Stimulated activated CD8-positive, alpha-beta memory T cell treated with anti-CD3 and anti-CD28 coated beads, Interleukin-4, amount 100 ng/mL, for 1 hour (primary cell): Measurements from ENCODE around the gene KRTCAP2.
A peak's percentile ranks its signal among the peaks of the same experiment; 100 is the strongest.

Experiments used
- DNase-seq, 2 donors: peaks; one replicate each; pipeline ENCODE4 v3.0.0-alpha.2; 2020; ENCODE audit warnings: low read depth in 2 of 2, low spot score in 1 of 2

KRTCAP2 gene

GRCh38 chr1:155184835-155185782, 12.0 kb upstream of the KRTCAP2 start:
- DNase-seq = no peak

GRCh38 chr1:155184351-155184811, 11.3 kb upstream of the KRTCAP2 start:
- DNase-seq = no peak

DNA sequence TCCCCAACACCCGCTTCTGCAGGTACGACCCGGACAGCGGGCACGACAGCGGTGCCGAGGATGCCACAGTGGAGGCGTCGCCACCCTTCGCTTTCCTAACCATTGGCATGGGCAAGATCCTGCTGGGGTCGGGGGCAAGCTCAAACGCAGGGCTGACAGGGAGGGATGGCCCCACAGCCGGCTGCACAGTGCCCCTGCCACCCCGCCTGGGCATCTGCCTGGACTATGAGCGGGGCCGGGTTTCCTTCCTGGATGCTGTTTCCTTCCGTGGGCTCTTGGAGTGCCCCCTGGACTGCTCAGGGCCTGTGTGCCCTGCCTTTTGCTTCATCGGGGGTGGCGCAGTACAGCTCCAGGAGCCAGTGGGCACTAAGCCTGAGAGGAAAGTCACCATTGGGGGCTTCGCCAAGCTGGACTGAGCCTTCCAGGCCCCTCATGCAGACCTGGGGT, 10.7 kb upstream of the KRTCAP2 start:
- DNase-seq = no peak

DNA sequence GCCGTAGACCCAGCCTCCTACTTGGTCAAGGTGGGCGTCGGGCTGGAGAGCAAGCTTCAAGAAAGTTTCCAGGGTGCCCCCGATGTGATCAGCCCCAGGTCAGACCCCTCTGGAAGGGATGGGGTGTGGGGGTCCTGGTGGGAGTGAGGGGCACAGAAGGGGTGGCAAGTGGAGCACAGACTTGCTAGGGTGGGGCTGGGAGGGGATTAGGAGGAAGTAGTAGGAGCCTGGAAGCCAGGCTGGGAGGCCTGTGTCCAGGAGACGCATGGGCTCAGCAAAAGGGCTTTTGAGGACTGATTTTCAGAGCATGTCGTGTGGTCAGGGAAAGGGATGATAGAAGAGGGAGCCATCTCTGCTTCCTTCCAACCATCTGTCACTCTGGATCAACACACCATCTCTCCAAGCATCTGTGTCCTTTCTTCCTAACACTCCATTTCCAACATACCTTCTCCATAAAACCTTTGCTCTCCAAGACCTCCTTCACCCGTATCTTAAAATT, 9.0 kb upstream of the KRTCAP2 start:
- DNase-seq = no peak

GRCh38 chr1:155181371-155182051, 8.4 kb upstream of the KRTCAP2 start:
- no peak for DNase-seq

DNA sequence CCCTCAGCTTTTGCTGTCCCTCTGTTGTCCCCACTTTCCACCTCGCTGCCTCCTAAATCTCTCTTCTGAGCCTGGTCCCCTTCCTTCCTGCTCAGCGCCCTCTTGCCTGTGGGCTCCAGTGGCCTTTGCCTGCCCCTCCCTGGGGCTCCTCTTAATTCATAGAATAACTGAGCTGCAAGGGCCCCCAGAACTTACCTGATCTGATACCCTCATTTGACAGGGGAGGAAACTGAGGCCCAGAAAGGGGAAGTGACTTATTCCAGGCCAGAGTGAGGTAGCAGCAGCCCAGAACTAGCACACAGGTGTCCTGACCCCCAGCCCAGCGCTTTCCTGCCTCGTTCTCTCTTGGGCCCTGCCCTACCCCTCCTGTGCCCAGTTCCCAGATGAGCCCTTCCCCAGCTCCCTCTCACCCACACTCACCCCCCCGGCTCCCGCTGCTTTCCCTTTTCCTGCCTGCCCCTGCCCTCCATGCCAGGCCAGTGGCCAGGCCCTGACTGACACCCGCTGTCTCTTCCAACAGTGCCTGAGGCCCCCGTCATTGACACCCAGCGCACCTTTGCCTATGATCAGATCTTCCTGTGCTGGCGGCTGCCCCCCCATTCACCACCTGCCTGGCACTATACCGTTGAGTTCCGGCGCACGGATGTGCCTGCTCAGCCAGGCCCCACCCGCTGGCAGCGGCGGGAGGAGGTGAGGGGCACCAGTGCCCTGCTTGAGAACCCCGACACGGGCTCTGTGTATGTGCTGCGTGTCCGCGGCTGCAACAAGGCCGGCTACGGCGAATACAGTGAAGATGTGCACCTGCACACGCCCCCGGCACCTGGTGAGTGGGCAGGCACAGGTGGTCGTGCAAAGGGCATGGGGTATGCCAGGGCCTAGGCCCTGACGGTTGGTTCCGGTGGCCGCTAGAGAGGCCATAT, 6.3 kb upstream of the KRTCAP2 start:
- DNase-seq = no peak

- no peak for DNase-seq
These were observed 5.5 kb upstream of the KRTCAP2 start for GRCh38 chr1:155178441-155179111.

GRCh38 chr1:155177918-155178281, 4.8 kb upstream of the KRTCAP2 start:
- no peak for DNase-seq

- no peak for DNase-seq
These were observed 4.3 kb upstream of the KRTCAP2 start for GRCh38 chr1:155177192-155177917.

DNA sequence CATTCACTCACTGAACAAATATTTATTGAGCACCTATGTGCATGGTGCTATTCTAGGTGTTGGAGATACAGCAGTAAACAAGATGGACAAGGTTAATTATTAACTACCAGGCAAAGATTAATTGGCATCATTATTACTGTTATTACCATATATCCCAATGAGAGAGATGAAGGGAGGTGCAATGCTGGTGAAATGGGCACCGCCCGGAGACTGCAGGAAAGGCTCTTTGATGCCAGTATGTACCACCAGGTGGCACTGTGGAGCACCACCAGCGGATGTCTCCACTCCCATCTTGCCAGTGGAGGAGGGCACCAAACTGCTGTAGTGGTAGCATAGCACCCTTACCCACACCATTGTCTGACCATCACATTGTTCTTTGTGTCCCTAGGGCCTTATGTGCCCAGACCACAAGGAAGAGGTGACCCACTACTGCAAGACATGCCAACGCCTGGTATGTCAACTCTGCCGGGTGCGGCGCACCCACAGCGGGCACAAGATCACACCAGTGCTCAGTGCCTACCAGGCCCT, 3.5 kb upstream of the KRTCAP2 start:
- DNase-seq = peak; percentile 70 to 72

GRCh38 chr1:155175927-155176371, 2.8 kb upstream of the KRTCAP2 start:
- no peak for DNase-seq

GRCh38 chr1:155175281-155175926, 2.3 kb upstream of the KRTCAP2 start:
- no peak for DNase-seq

DNA sequence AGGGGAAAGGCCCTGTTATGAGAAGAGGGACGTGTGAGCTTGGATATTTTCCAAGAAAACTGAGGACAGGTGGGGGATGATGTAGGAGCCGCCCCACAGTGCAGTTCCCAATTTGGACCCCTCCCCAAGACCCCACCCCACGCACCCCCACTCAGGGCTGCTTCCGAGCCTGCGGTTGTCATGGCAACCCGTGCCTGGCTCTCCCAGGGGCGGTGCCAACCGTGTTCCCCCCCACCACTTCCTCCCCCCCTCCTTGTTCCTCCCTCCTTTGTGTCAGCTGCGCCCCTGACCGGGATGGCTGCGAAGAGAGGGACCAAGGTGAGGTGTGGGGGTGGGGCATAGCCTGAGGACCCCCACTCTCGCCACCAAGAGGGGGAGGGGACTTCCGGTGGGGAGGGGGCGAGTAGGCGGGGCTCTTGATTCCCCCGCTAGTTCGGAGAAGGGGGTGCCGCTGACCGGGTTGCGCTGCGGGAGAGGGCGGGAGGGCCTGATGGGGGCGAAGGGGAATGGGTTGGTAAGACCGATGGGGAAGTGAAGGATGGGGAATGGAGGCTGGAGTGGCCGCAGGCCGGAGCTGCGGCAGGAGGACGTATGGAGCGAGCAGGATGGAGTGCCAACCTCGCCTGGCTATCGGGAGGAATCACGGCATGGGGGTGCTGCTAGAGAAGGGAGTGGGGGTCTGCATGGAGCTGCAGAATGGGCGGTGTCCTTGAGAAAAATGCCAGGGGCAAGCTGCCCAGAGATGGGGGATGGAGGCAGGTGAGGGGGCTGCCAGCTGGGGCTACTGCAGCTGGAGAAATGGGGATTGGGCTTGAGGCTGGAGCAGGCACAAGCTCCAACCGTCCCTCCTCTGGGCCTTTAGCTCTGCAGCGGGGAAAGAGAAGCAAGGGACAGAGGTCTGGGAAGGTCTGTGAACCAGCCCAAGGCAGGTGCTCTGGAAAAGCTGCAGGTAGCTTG, 1.5 kb upstream of the KRTCAP2 start:
- no peak for DNase-seq

GRCh38 chr1:155173478-155174323, 597 bp upstream of the KRTCAP2 start, which contains the start of gene TRIM46:
Gene TRIM46, plus strand, starts transcription at chr1:155173849. Its CDS starts 118 bp downstream, at chr1:155173967.
- peak in 1 of 2 donors; percentile 42 for DNase-seq

DNA sequence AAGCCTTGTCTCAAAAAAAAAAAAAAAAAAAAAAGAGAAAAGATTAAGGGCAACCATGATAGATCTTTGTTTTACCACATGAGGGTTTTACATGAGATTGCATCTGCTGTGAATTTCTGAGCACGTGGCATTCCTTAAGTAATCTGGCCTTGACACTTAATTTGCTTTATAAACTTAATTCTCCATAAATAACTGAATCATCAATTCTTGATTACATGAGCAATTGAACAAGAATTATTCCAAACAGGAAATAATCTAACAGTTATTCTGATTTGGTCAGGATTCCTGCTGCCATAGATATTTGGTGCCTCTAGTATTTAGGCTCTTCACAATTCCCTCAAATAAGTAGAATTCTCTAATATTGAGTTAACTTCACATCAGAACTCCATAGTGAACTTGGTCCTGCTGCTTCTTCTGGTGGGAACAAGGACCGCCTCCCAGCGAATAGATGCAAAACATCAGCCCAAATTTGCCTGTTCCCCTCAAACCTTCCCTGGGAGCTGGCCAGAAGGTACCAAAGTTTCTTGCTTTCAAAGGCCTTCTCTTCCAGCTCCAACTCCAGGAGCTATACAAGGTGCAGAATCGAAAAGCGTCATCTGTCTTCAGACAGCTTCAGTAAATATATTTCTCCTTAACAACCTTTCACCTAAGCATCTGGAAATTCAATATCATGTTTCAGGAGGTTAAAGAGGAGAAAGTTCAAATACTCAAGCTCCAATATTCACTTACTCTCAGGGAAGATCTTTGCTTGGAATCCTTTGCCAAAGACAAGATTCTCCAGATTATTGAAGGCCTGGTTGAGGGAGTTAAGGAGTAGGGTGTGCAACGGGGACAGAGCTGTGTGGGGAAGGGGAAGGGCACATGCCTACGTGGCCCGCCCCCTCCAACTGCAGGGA, 1.0 kb downstream of the KRTCAP2 start:
- DNase-seq = no peak

DNA sequence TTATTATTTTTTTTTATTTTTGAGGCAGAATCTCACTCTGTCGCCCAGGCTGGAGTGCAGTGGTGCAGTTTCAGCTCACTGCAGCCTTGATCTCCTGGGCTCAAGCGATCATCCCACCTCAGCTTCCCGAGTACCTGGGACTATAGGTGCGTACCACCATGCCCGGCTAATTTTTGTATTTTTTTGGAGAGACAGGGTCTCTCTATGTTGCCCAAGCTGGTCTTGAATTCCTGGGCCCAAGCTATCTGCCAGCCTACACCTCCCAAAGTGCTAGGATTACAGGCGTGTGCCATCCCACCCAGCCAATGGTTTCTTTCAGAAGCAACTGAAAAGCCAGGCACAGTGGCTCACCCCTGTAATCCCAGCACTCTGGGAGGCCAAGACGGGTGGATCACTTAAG, 2.3 kb downstream of the KRTCAP2 start:
- no peak for DNase-seq
